PC-3 (cell line): Measurements from ENCODE around the gene ZNF726. TPM values are rescaled to one million over a fixed set of nuclear protein-coding genes. Genes with fewer than 3 reads are reported as not detected.
A peak's percentile ranks its signal among the peaks of the same experiment; 100 is the strongest.
"Not testable (repeated sequence)": the region's sequence is repeated elsewhere in the genome, so short reads cannot be mapped to it uniquely, and the experiment has no call there.

Source experiments
- ATAC-seq: fragments of 200-7000 bp; cut with Tn5 transposase; 2 replicates; pipeline ENCODE4 v1.9.1; 2020; ENCODE audit warnings: mild to moderate bottlenecking, moderate library complexity
- BruUV-seq: library from RNA; stranded (reverse); fragments of 400-500 nt; replicated peaks from 2 replicates; lab custom pipeline; 2021; lab: Mats Ljungman, UMichigan
- CTCF ChIA-PET: fragments of 300-600 bp; sonication (Branson Sonifier 250); formaldehyde crosslinking; loops from one replicate; lab custom pipeline; 2022; ENCODE audit warnings: antibody characterized with exemption; lab: Charles Lee
- POLR2A ChIA-PET: fragments of 300-600 bp; sonication (Branson Sonifier 250); formaldehyde crosslinking; loops from one replicate; lab custom pipeline; 2022; ENCODE audit warnings: antibody characterized with exemption; ENCODE audit not compliant: unreplicated experiment; lab: Charles Lee
- DNase-seq: peaks from one replicate; pipeline ENCODE4 v3.0.0-alpha.2; 2015
- H2AFZ ChIP-seq: fragments of 300-600 bp; sonication (generic); 2 replicates; pipeline ENCODE4 v1.6.0; 2016; ENCODE audit warnings: antibody characterized with exemption, low read length
- H3F3A ChIP-seq: fragments of 300-600 bp; sonication (generic); one replicate; pipeline ENCODE4 v1.6.0; 2017; ENCODE audit warnings: antibody characterized with exemption, low read length, control low read depth, mild to moderate bottlenecking; ENCODE audit not compliant: unreplicated experiment
- H3K27ac ChIP-seq: fragments of 300-600 bp; sonication (generic); 2 replicates; pipeline ENCODE4 v1.5.1; 2016; ENCODE audit warnings: mild to moderate bottlenecking, low read length
- H3K27me3 ChIP-seq: fragments of 300-600 bp; sonication (generic); 2 replicates; pipeline ENCODE4 v1.6.1; 2016; ENCODE audit warnings: low read length, mixed read lengths
- H3K36me3 ChIP-seq: fragments of 300-600 bp; sonication (generic); 2 replicates; pipeline ENCODE4 v1.6.1; 2016; ENCODE audit warnings: low read depth, mixed run types, low read length, mixed read lengths
- H3K4me1 ChIP-seq: fragments of 300-600 bp; sonication (generic); 2 replicates; pipeline ENCODE4 v1.5.1; 2016; ENCODE audit warnings: low read length; ENCODE audit not compliant: insufficient read depth
- H3K4me2 ChIP-seq: fragments of 300-600 bp; sonication (generic); 2 replicates; pipeline ENCODE4 v1.6.0; 2016; ENCODE audit warnings: low read length
- H3K4me3 ChIP-seq: fragments of 300-600 bp; sonication (generic); 2 replicates; pipeline ENCODE4 v1.5.1; 2016; ENCODE audit warnings: mild to moderate bottlenecking, low read length, mixed read lengths
- H3K79me2 ChIP-seq: fragments of 300-600 bp; sonication (generic); 2 replicates; pipeline ENCODE4 v1.6.1; 2017; ENCODE audit warnings: low read length, mixed read lengths
- H3K9ac ChIP-seq: fragments of 300-600 bp; sonication (generic); 2 replicates; pipeline ENCODE4 v1.6.0; 2016; ENCODE audit warnings: mild to moderate bottlenecking, low read length
- H3K9me2 ChIP-seq: fragments of 300-600 bp; sonication (generic); replicated peaks from 2 replicates; pipeline ENCODE4 v1.6.1; 2016; ENCODE audit warnings: mixed run types, low read length, mixed read lengths
- H3K9me3 ChIP-seq: fragments of 300-600 bp; sonication (generic); 2 replicates; pipeline ENCODE4 v1.6.1; 2016; ENCODE audit warnings: low read length, mixed read lengths
- H4K20me1 ChIP-seq: fragments of 300-600 bp; sonication (generic); 2 replicates; pipeline ENCODE4 v1.6.1; 2016; ENCODE audit warnings: low read length, mixed read lengths
- CTCF ChIP-seq: fragments of 300-600 bp; sonication (generic); conservative IDR thresholded peaks from 2 replicates; pipeline ENCODE4 v1.5.1; 2017; ENCODE audit warnings: antibody characterized with exemption, low read depth, mild to moderate bottlenecking, low read length
- EZH2 ChIP-seq: fragments of 300-600 bp; sonication (generic); IDR thresholded peaks from one replicate; pipeline ENCODE4 v1.6.1; 2017; ENCODE audit warnings: antibody characterized with exemption, mild to moderate bottlenecking, low read length; ENCODE audit not compliant: unreplicated experiment
- EZH2phosphoT487 ChIP-seq: fragments of 300-600 bp; sonication (generic); IDR thresholded peaks from 2 replicates; pipeline ENCODE4 v1.6.1; 2018; ENCODE audit warnings: mild to moderate bottlenecking, antibody characterized with exemption, low read length, borderline replicate concordance
- intact Hi-C: fragments of 100-400 bp; cut with micrococcal nuclease; formaldehyde crosslinking; loops from 2 replicates; pipeline ENCODE4 v1.9.0; 2023
- total RNA-seq: library from RNA; depleted of rRNA; stranded (reverse); fragments of >200 nt; gene quantifications from 2 replicates; pipeline ENCODE4 v1.2.3, GENCODE V29; 2014

ZNF726 gene
- total RNA-seq, 1 experiment from 2014 or later = 12.7 TPM

GRCh38 chr19:23882493-23882892 lies 32.2 kb upstream of the ZNF726 start:
- Histone ChIP-seq H3K9ac (no peak overlapping the region), H4K20me1 (no peaks in the 10 kb centered on the region), H3K36me3 (no peaks in the 10 kb centered on the region), H2AFZ (no peak overlapping the region), H3F3A (no peaks in the 10 kb centered on the region), H3K79me2 (no peaks in the 10 kb centered on the region), H3K9me2 (no peaks in the 10 kb centered on the region), H3K4me1 (no peaks in the 10 kb centered on the region), H3K27me3 (peaks cover 15% of the 10 kb centered on the region; the same call in 1 of the 2 replicates), H3K9me3 (no peaks in the 10 kb centered on the region), H3K27ac (no peak overlapping the region), H3K4me2 (no peak overlapping the region), H3K4me3 (no peak overlapping the region)
- intact Hi-C loops = no loop called here
- TF ChIP-seq EZH2phosphoT487 (no peak), CTCF (no peak), EZH2 (no peak)
- DNase-seq (no peak), ATAC-seq (no peak)
- CTCF ChIA-PET = no interaction called here
- BruUV-seq = no TSS peak
- POLR2A ChIA-PET = no interaction called here

- Histone ChIP-seq H3K9me3 (no peaks in the 10 kb centered on the region), H2AFZ (no peak overlapping the region), H3K4me1 (no peaks in the 10 kb centered on the region), H3K27me3 (peaks cover 15% of the 10 kb centered on the region; the same call in 1 of the 2 replicates), H3K4me3 (no peak overlapping the region), H3K9ac (no peak overlapping the region), H3K36me3 (no peaks in the 10 kb centered on the region), H3K4me2 (no peak overlapping the region), H3K79me2 (no peaks in the 10 kb centered on the region), H3F3A (no peaks in the 10 kb centered on the region), H3K27ac (no peak overlapping the region), H3K9me2 (no peaks in the 10 kb centered on the region), H4K20me1 (no peaks in the 10 kb centered on the region)
- no peak for DNase-seq
- CTCF ChIA-PET = no interaction called here
- intact Hi-C loops = no loop called here
- POLR2A ChIA-PET = no interaction called here
- no peak for ATAC-seq
- BruUV-seq = no TSS peak
- TF ChIP-seq EZH2 = no peak
- no peak for TF ChIP-seq EZH2phosphoT487
- TF ChIP-seq CTCF = no peak
Observed at GRCh38 chr19:23884363-23884762, 30.3 kb upstream of the ZNF726 start.

GRCh38 chr19:23887642-23888041 lies 27.0 kb upstream of the ZNF726 start:
- Histone ChIP-seq H3K4me1 (no peaks in the 10 kb centered on the region), H3K9me2 (no peaks in the 10 kb centered on the region), H3K4me2 (no peak overlapping the region), H3F3A (no peaks in the 10 kb centered on the region), H3K9ac (no peak overlapping the region), H4K20me1 (no peaks in the 10 kb centered on the region), H3K27ac (no peak overlapping the region), H3K79me2 (no peaks in the 10 kb centered on the region), H3K9me3 (no peaks in the 10 kb centered on the region), H2AFZ (no peak overlapping the region), H3K27me3 (no peaks in the 10 kb centered on the region), H3K4me3 (no peak overlapping the region), H3K36me3 (no peaks in the 10 kb centered on the region)
- POLR2A ChIA-PET = no interaction called here
- CTCF ChIA-PET = no interaction called here
- ATAC-seq (peak; percentile 51; the same call in 1 of the 2 replicates), DNase-seq (peak; percentile 20)
- intact Hi-C loops = no loop called here
- BruUV-seq = no TSS peak
- no peak for TF ChIP-seq EZH2
- no peak for TF ChIP-seq CTCF
- no peak for TF ChIP-seq EZH2phosphoT487

GRCh38 chr19:23896096-23896495 lies 18.6 kb upstream of the ZNF726 start:
- not testable (repeated sequence) for BruUV-seq, H4K20me1 ChIP-seq

More at GRCh38 chr19:23896096-23896495, 18.6 kb upstream of the ZNF726 start:
- H3K9ac ChIP-seq, POLR2A ChIA-PET, DNase-seq, H3K79me2 ChIP-seq, H3K27ac ChIP-seq, H3F3A ChIP-seq, intact Hi-C loops, H3K9me2 ChIP-seq, H2AFZ ChIP-seq, H3K9me3 ChIP-seq, ATAC-seq, H3K4me2 ChIP-seq, CTCF ChIA-PET, H3K27me3 ChIP-seq, H3K4me1 ChIP-seq, H3K36me3 ChIP-seq, H3K4me3 ChIP-seq: not testable (repeated sequence)
